RWPE1 (cell line): ENCODE measurements around the gene BRIP1.

ENCODE experiments used
- CTCF ChIA-PET: fragments of 350-600 bp; sonication (Branson Sonifier 250); formaldehyde crosslinking; extraction: SDS; loops from one replicate; lab custom pipeline; 2021; lab: Yijun Ruan, JAX
- POLR2A ChIA-PET: fragments of 400-600 bp; formaldehyde crosslinking; extraction: SDS; loops from one replicate; lab custom pipeline; 2020; ENCODE audit warnings: antibody characterized with exemption; ENCODE audit not compliant: low non-redundant PET; lab: Yijun Ruan, JAX
- DNase-seq: peaks from one replicate; pipeline ENCODE4 v3.0.0; 2012; ENCODE audit warnings: low spot score
- H3K27ac ChIP-seq: fragments of 450-650 bp; 2 replicates; pipeline ENCODE4 v1.5.1; 2017
- TF ChIP-seq, protein P1 (sequence below): fragments of 450-650 bp; conservative IDR thresholded peaks from 2 replicates; pipeline ENCODE4 v1.5.1; 2017; ENCODE audit warnings: low read depth, mild to moderate bottlenecking

BRIP1 gene

DNA sequence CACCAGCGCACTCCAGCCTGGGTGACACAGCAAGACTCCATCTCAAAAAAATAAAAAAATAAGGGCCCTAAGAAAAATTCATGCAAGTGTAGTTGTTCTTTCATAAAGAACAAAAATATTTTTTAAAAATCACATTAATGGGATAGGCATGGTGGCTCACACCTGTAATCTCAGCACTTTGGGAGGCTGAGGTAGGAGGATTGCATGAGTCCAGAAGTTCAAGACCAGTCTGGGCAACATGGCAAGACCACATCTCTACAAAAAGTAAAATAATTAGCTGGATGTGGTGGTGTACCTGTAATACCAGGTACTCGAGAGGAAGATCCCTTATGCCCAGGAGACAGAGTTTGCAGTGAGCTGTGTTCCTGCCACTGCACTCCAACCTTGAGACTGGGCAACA lies 15.2 kb upstream of the BRIP1 start:
- POLR2A ChIA-PET: no interaction called here
- DNase-seq: no peak
- TF ChIP-seq, protein P1, sequence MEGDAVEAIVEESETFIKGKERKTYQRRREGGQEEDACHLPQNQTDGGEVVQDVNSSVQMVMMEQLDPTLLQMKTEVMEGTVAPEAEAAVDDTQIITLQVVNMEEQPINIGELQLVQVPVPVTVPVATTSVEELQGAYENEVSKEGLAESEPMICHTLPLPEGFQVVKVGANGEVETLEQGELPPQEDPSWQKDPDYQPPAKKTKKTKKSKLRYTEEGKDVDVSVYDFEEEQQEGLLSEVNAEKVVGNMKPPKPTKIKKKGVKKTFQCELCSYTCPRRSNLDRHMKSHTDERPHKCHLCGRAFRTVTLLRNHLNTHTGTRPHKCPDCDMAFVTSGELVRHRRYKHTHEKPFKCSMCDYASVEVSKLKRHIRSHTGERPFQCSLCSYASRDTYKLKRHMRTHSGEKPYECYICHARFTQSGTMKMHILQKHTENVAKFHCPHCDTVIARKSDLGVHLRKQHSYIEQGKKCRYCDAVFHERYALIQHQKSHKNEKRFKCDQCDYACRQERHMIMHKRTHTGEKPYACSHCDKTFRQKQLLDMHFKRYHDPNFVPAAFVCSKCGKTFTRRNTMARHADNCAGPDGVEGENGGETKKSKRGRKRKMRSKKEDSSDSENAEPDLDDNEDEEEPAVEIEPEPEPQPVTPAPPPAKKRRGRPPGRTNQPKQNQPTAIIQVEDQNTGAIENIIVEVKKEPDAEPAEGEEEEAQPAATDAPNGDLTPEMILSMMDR: no peak
- CTCF ChIA-PET: no interaction called here
- no peak overlapping the region for H3K27ac ChIP-seq

GRCh38 chr17:61877837-61878236 lies 14.5 kb upstream of the BRIP1 start:
- H3K27ac ChIP-seq: no peak overlapping the region
- CTCF ChIA-PET: no interaction called here
- DNase-seq: no peak
- TF ChIP-seq, protein P1: no peak
- POLR2A ChIA-PET: no interaction called here

GRCh38 chr17:61875804-61876203 lies 12.5 kb upstream of the BRIP1 start:
- ChIA-PET POLR2A (no interaction called here), CTCF (no interaction called here)
- no peak for DNase-seq
- no peak overlapping the region for H3K27ac ChIP-seq
- TF ChIP-seq, protein P1: no peak

GRCh38 chr17:61875285-61875684 lies 12.0 kb upstream of the BRIP1 start:
- TF ChIP-seq, protein P1: no peak
- POLR2A ChIA-PET: no interaction called here
- no peak overlapping the region for H3K27ac ChIP-seq
- no peak for DNase-seq
- CTCF ChIA-PET: no interaction called here

DNA sequence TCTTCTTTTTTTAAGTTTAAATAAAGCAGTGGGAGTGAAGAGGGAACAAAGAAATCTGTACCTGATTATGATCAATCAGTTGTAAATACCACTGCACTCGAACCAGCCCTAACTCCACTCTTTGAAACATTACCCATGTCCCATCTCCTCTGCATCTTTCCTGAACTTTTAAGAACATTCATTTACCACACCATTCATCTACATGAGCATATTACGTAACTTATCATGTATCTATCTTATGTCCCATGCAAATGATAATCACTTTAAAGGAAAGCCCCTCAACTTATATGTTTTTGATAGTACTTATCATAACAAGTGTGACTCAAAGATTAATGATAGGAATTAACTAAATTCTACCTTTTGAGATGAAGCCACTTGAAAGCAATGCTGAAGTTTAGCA lies 10.7 kb upstream of the BRIP1 start:
- H3K27ac ChIP-seq: no peak overlapping the region
- ChIA-PET POLR2A (no interaction called here), CTCF (no interaction called here)
- TF ChIP-seq, protein P1: no peak
- no peak for DNase-seq

DNA sequence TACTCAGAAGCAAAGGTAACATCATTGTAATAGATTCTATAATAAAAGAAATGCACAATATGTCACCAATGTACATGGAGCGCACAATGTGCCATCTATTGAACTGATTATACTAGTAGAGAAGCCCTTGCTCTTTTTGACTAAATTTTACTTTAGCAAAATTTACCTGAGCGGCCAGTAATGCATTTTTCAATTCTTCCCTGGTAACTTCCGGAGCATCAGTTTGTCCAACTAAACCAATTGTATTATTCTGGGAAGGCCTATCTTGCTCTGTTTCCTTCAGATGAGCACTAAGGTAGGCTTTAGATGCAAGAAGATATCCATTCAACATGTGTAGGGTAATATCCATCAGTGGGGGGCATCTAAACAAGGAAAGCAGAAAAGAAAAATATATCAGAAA lies 8.8 kb upstream of the BRIP1 start:
- ChIA-PET CTCF (no interaction called here), POLR2A (no interaction called here)
- no peak for DNase-seq
- TF ChIP-seq, protein P1: no peak
- no peak overlapping the region for H3K27ac ChIP-seq

GRCh38 chr17:61869138-61869537 lies 5.8 kb upstream of the BRIP1 start:
- ChIA-PET POLR2A (no interaction called here), CTCF (no interaction called here)
- H3K27ac ChIP-seq: no peak overlapping the region
- DNase-seq: no peak
- TF ChIP-seq, protein P1: no peak
